Gastrocnemius medialis (tissue), 4 donors: Measurements from ENCODE around the gene GPBP1L1.

Source experiments
- CTCF ChIP-seq, 5 experiments: fragments of 450-650 bp in 3 of 5; fragments of 200-600 bp in 2 of 5; sonication (generic) in 2 of 5; IDR thresholded peaks in 4 of 5; conservative IDR thresholded peaks in 1 of 5; 1 replicate in 4 of 5; 2 replicates in 1 of 5; pipeline ENCODE4 v1.5.1; 2016 to 2019; ENCODE audit warnings: antibody characterized with exemption in 5 of 5, mild to moderate bottlenecking in 3 of 5, moderate library complexity in 3 of 5
- POLR2A ChIP-seq, 2 donors: fragments of 450-650 bp; IDR thresholded peaks; one replicate each; pipeline ENCODE4 v1.6.1; 2017; ENCODE audit warnings: antibody characterized with exemption in 2 of 2, mild to moderate bottlenecking in 2 of 2, moderate library complexity in 2 of 2

GRCh38 chr1:45640293-45640692, 46.0 kb downstream of the GPBP1L1 start:
- TF ChIP-seq POLR2A (IDR thresholded peaks at IDR 0.05), result no peak
- no peak for TF ChIP-seq CTCF (IDR thresholded peaks at IDR 0.05 in 4 of 5, conservative IDR thresholded peaks at IDR 0.05 in 1 of 5)
